ENCODE measurements around the gene PERP.
A peak's percentile ranks its signal among the peaks of the same experiment; 100 is the strongest.

PERP gene

GRCh38 chr6:138113588-138114210 is 6.5 kb upstream of the PERP start:
- H3K4me3 Mint-ChIP-seq = no peak overlapping the region
- H3K27me3 Mint-ChIP-seq = peaks cover 18% of the 10 kb centered on the region
- H3K36me3 Mint-ChIP-seq = no peaks in the 10 kb centered on the region
- ATAC-seq (ENCODE audit: low read depth) (no peak), DNase-seq (ENCODE audit: low spot score in 2 of 2) (no peak)
- no peaks in the 10 kb centered on the region for H3K9me3 Mint-ChIP-seq
- no peak overlapping the region for H3K27ac Mint-ChIP-seq
- H3K4me1 Mint-ChIP-seq = peaks cover 9% of the 10 kb centered on the region

DNA sequence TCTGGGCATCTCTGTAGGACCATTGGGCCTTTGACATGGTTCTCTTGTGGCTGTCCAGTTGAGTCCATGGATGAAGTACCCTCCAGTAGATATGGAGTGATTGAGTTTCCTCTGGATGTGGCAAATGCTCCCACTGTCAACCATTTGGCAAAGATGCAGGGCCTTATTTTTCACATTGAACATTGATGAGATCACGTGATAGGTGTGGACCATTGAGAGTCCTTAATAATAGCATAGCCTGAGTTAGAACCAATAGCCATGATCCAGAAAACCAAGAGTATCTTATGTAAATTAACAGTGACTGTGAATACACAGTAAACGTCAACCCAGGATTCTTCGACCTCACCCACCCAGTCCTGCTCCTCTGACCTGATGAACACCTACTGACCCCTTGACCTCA is 3.0 kb upstream of the PERP start:
- no peaks in the 10 kb centered on the region for H3K9me3 Mint-ChIP-seq
- peaks cover 17% of the 10 kb centered on the region for H3K4me1 Mint-ChIP-seq
- peaks cover 22% of the 10 kb centered on the region for H3K27me3 Mint-ChIP-seq
- no peaks in the 10 kb centered on the region for H3K36me3 Mint-ChIP-seq
- DNase-seq (ENCODE audit: low spot score in 2 of 2) (no peak), ATAC-seq (ENCODE audit: low read depth) (no peak)
- no peak overlapping the region for H3K4me3 Mint-ChIP-seq
- H3K27ac Mint-ChIP-seq = no peak overlapping the region

GRCh38 chr6:138109042-138109997 is 2.1 kb upstream of the PERP start:
- Mint-ChIP-seq H3K4me3 (no peak overlapping the region), H3K4me1 (peaks cover 17% of the 10 kb centered on the region), H3K27ac (no peak overlapping the region), H3K36me3 (no peaks in the 10 kb centered on the region), H3K9me3 (no peaks in the 10 kb centered on the region), H3K27me3 (peaks cover 19% of the 10 kb centered on the region)
- DNase-seq (ENCODE audit: low spot score in 2 of 2) = peak; percentile 71 to 79
- peak; percentile 36 for ATAC-seq (ENCODE audit: low read depth)

GRCh38 chr6:138107752-138108592 is 753 bp upstream of the PERP start:
- H3K4me3 Mint-ChIP-seq = peak overlapping the region; percentile 82
- H3K9me3 Mint-ChIP-seq = no peaks in the 10 kb centered on the region

DNA sequence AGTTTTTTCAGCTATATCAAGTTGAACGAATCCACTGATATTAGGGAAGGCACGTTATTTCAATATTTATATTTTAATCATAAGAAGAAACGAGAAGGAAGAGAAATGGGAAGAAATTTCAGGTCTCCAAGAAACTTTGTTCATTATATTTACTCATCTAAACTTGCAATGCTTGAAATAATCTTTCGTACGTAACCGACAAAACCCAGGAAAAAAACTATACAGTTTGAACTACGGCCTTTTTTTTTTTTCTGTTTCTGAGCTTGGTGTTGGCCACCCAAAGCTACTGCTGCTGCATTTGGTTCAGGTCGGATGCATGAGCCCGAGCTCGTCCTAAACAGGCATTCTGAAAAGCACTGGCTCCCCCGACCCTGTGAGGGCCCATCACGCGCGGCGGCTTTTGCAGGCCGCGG is 548 bp downstream of the PERP start:
- H3K4me1 Mint-ChIP-seq = peaks cover 17% of the 10 kb centered on the region
- H3K4me3 Mint-ChIP-seq = peak overlapping the region; percentile 95
- no peaks in the 10 kb centered on the region for H3K9me3 Mint-ChIP-seq
- peak overlapping the region; percentile 82 for H3K27ac Mint-ChIP-seq
- H3K27me3 Mint-ChIP-seq = peaks cover 23% of the 10 kb centered on the region
- DNase-seq (ENCODE audit: low spot score in 2 of 2) (no peak), ATAC-seq (ENCODE audit: low read depth) (no peak)
- no peaks in the 10 kb centered on the region for H3K36me3 Mint-ChIP-seq

More at GRCh38 chr6:138107752-138108592, 753 bp upstream of the PERP start:
- H3K27me3 Mint-ChIP-seq = peaks cover 19% of the 10 kb centered on the region
- no peak for ATAC-seq (ENCODE audit: low read depth)
- no peaks in the 10 kb centered on the region for H3K36me3 Mint-ChIP-seq
- DNase-seq (ENCODE audit: low spot score in 2 of 2) = no peak
- H3K27ac Mint-ChIP-seq = no peak overlapping the region
- H3K4me1 Mint-ChIP-seq = peaks cover 17% of the 10 kb centered on the region

GRCh38 chr6:138105880-138106664 is 1.1 kb downstream of the PERP start:
- DNase-seq (ENCODE audit: low spot score in 2 of 2) (no peak), ATAC-seq (ENCODE audit: low read depth) (no peak)
- Mint-ChIP-seq H3K4me1 (peaks cover 17% of the 10 kb centered on the region), H3K36me3 (no peaks in the 10 kb centered on the region), H3K27ac (no peak overlapping the region), H3K9me3 (no peaks in the 10 kb centered on the region), H3K4me3 (peak overlapping the region; percentile 21), H3K27me3 (peaks cover 22% of the 10 kb centered on the region)

- Mint-ChIP-seq H3K4me3 (no peak overlapping the region), H3K9me3 (no peaks in the 10 kb centered on the region), H3K36me3 (no peaks in the 10 kb centered on the region), H3K4me1 (peaks cover 17% of the 10 kb centered on the region), H3K27me3 (peaks cover 21% of the 10 kb centered on the region), H3K27ac (no peak overlapping the region)
- DNase-seq (ENCODE audit: low spot score in 2 of 2) = no peak
- ATAC-seq (ENCODE audit: low read depth) = no peak
Measured at GRCh38 chr6:138105446-138105845, 1.8 kb downstream of the PERP start.

GRCh38 chr6:138104618-138105213 is 2.5 kb downstream of the PERP start:
- DNase-seq (ENCODE audit: low spot score in 2 of 2) (no peak), ATAC-seq (ENCODE audit: low read depth) (no peak)
- no peaks in the 10 kb centered on the region for H3K9me3 Mint-ChIP-seq
- no peak overlapping the region for H3K27ac Mint-ChIP-seq
- no peak overlapping the region for H3K4me3 Mint-ChIP-seq
- no peaks in the 10 kb centered on the region for H3K36me3 Mint-ChIP-seq
- peaks cover 20% of the 10 kb centered on the region for H3K27me3 Mint-ChIP-seq
- H3K4me1 Mint-ChIP-seq = peaks cover 17% of the 10 kb centered on the region

DNA sequence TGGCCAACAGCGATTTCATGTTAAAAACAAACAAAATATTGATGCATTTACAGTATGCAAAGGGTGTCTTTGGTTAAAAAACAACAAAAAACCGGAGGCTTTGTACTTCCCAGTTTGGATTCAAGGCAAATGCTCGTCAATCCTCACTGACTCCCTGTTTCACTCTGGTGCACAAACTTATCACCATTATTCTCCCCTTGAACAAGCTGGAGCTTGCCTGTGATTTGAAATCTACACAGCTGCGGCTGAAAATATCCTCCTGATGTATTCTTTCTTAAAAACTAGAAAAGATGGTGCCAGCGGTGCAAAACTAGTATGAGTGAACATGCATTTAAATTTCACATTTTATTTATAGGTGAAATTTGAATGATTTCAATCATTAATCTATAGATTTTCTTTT is 3.3 kb downstream of the PERP start:
- Mint-ChIP-seq H3K36me3 (no peaks in the 10 kb centered on the region), H3K4me3 (no peak overlapping the region), H3K4me1 (peaks cover 14% of the 10 kb centered on the region), H3K27me3 (peaks cover 20% of the 10 kb centered on the region), H3K9me3 (no peaks in the 10 kb centered on the region), H3K27ac (no peak overlapping the region)
- ATAC-seq (ENCODE audit: low read depth) (no peak), DNase-seq (ENCODE audit: low spot score in 2 of 2) (no peak)

DNA sequence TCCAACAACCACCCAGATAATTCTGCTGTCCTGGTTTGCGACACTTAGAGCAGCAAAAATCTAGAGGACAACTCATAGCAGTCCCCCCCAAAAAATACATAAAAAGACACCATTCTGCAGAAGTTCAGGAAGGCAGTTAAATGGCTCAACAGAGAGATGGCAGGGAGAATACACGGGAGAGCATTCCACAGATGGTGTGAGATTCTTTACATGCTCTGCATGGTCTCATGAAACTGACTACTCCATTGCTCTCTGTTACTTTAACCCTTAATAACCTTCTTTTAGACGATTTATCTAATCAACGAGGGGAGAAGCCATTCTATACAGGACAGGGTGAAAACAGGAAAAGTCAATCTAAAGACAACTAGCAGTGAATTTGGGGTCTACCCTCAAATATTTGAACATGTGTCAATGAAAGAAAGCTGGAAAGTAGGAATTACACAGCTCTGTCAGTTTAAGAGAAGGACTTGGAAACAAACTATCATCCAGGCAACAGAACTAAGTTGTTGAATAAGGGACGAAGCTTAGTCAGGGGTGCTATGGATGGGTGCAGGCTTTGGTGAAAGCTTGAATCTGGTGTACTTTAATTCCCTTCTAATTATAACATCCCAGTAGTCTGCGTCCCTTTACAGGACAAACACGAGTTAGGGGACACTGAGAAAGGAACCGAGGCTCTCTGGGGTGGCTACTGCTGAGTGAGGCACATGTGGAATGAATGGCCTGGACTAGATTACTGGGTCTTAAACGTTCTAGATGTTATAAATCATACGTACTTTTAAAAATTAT is 5.1 kb downstream of the PERP start:
- Mint-ChIP-seq H3K4me1 (peaks cover 5% of the 10 kb centered on the region), H3K9me3 (peaks cover 6% of the 10 kb centered on the region), H3K27me3 (peaks cover 22% of the 10 kb centered on the region), H3K36me3 (peaks cover 3% of the 10 kb centered on the region), H3K27ac (no peak overlapping the region), H3K4me3 (no peak overlapping the region)
- ATAC-seq (ENCODE audit: low read depth) (no peak), DNase-seq (ENCODE audit: low spot score in 2 of 2) (no peak)

DNA sequence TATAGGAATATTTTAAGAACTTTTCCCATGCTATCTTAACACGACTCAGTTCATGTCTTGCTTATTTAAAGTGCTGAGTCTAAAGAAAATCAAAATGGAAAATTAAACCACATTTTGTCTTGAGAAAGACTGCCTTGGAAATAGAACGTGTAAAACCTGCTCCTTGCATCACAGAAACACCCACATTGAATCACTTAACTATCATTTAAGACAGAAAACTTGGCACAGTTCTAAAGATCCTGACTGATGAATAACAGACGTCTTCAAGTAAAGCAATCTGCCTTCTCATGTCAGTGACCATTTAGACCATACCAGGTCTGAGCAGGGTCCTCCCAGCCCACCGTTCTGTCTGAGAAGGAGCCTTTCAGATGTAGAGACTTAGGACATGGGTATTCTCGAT is 7.4 kb downstream of the PERP start:
- H3K9me3 Mint-ChIP-seq = peaks cover 6% of the 10 kb centered on the region
- peaks cover 3% of the 10 kb centered on the region for H3K36me3 Mint-ChIP-seq
- H3K4me3 Mint-ChIP-seq = no peak overlapping the region
- no peaks in the 10 kb centered on the region for H3K4me1 Mint-ChIP-seq
- peaks cover 20% of the 10 kb centered on the region for H3K27me3 Mint-ChIP-seq
- no peak overlapping the region for H3K27ac Mint-ChIP-seq
- no peak for ATAC-seq (ENCODE audit: low read depth)
- no peak for DNase-seq (ENCODE audit: low spot score in 2 of 2)

DNA sequence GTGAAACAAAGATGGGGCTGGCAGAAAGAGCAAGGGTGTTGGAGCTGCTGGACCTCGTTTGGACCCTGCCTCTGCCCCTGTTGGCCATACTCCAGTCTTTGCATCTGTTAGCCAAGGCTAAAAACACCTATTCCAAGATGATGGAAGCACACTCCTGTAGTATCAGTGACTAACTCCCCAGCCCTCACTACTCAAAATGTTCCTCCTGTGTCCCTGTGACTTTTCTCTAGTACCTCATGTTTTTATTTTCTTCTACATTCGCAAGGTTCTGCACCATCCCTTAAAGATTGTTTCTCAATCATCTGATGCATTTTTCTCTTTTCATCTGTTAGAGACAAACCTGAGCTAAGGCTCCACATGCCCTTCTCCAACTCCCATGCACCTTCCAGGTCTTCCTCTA is 8.9 kb downstream of the PERP start:
- no peak overlapping the region for H3K4me3 Mint-ChIP-seq
- ATAC-seq (ENCODE audit: low read depth) = no peak
- no peak overlapping the region for H3K27ac Mint-ChIP-seq
- H3K4me1 Mint-ChIP-seq = no peaks in the 10 kb centered on the region
- peaks cover 3% of the 10 kb centered on the region for H3K36me3 Mint-ChIP-seq
- H3K27me3 Mint-ChIP-seq = peaks cover 16% of the 10 kb centered on the region
- DNase-seq (ENCODE audit: low spot score in 2 of 2) = no peak
- peaks cover 6% of the 10 kb centered on the region for H3K9me3 Mint-ChIP-seq
